H1 (cell line): ENCODE measurements around the gene LINC01488.

Experiments used
- CTCF ChIP-seq, 3 experiments: IDR thresholded peaks; 1 replicate in 2 of 3; 2 replicates in 1 of 3; pipeline versions ENCODE4 v1.5.1 to v1.6.1; 2011; ENCODE audit warnings: low read length in 3 of 3, mild to moderate bottlenecking in 3 of 3, inconsistent platforms in 2 of 3, low read depth in 1 of 3, moderate library complexity in 1 of 3; ENCODE audit not compliant: insufficient read depth in 1 of 3; ENCODE audit errors: control extremely low read depth in 1 of 3
- POLR2A ChIP-seq, 2 experiments: IDR thresholded peaks; 1 replicate in 1 of 2; 2 replicates in 1 of 2; pipeline ENCODE4 v1.6.1; 2011; ENCODE audit warnings: low read depth in 2 of 2, low read length in 2 of 2, mild to moderate bottlenecking in 2 of 2; ENCODE audit errors: control extremely low read depth in 1 of 2
- RFX5 ChIP-seq: IDR thresholded peaks from 2 replicates; pipeline ENCODE4 v1.6.1; 2011; ENCODE audit warnings: low read depth, low read length, improper control_type of control experiment, borderline replicate concordance
- SIRT6 ChIP-seq: IDR thresholded peaks from one replicate; pipeline ENCODE4 v1.7.1; 2012; ENCODE audit warnings: low read length, inconsistent platforms
- YY1 ChIP-seq: IDR thresholded peaks from 2 replicates; pipeline ENCODE4 v1.6.1; 2011; ENCODE audit warnings: low read depth, mild to moderate bottlenecking, low read length

GRCh38 chr11:69495441-69496201 lies 14.2 kb downstream of the LINC01488 start:
- TF ChIP-seq CTCF (IDR thresholded peaks at IDR 0.05; ENCODE audit: control extremely low read depth in 1 of 3, insufficient read depth in 1 of 3, low read depth in 1 of 3, low read length in 3 of 3) (no peak), SIRT6 (no peak), YY1 (no peak), RFX5 (no peak), POLR2A (IDR thresholded peaks at IDR 0.05; ENCODE audit: control extremely low read depth in 1 of 2, low read depth in 2 of 2, low read length in 2 of 2) (no peak)
